Right lobe of liver (tissue), 4 donors: Measurements from ENCODE around the gene INSYN2A.

Experiments
- POLR2A ChIP-seq: fragments of 450-650 bp; IDR thresholded peaks from one replicate; pipeline ENCODE4 v1.6.1; 2017; ENCODE audit warnings: antibody characterized with exemption, mild to moderate bottlenecking
- TF ChIP-seq, protein P1 (sequence below), 4 donors: fragments of 200-600 bp in 3 of 4; fragments of 450-650 bp in 1 of 4; IDR thresholded peaks; one replicate each; pipeline versions ENCODE4 v1.5.1 to v1.8.0; 2016 to 2022; ENCODE audit warnings: antibody characterized with exemption in 4 of 4, mild to moderate bottlenecking in 2 of 4
- donor health status: DM: no; HTN: no; CAD: no.
- donor health status: DM: no; HTN: no; CAD: no.
- donor health status: DM: no; HTN: yes; CAD: no.

DNA sequence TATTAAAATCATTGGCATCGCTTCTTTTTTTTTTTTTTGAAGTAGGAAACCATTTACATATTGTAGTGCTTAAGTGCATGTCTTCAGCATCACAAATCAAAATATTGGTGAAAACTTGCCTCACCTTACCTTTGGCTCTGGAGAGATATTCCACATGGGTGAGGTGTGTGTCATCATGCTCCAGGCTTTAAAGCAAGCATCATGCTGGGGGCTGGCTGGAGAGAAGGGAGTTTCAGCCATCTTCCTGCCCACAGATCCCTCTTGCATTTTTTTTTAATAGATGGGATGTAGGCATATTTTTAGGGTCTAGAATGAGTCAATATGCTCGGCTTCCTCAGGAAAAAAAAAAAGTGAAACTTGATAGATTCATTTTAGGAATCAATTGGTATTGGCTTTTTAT, 2.3 kb upstream of the INSYN2A start:
- TF ChIP-seq, protein P1, sequence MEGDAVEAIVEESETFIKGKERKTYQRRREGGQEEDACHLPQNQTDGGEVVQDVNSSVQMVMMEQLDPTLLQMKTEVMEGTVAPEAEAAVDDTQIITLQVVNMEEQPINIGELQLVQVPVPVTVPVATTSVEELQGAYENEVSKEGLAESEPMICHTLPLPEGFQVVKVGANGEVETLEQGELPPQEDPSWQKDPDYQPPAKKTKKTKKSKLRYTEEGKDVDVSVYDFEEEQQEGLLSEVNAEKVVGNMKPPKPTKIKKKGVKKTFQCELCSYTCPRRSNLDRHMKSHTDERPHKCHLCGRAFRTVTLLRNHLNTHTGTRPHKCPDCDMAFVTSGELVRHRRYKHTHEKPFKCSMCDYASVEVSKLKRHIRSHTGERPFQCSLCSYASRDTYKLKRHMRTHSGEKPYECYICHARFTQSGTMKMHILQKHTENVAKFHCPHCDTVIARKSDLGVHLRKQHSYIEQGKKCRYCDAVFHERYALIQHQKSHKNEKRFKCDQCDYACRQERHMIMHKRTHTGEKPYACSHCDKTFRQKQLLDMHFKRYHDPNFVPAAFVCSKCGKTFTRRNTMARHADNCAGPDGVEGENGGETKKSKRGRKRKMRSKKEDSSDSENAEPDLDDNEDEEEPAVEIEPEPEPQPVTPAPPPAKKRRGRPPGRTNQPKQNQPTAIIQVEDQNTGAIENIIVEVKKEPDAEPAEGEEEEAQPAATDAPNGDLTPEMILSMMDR (IDR thresholded peaks at IDR 0.05) = no peak
- no peak for TF ChIP-seq POLR2A
